Activated CD4-positive, alpha-beta T cell treated with anti-CD3 and anti-CD28 coated beads for 36 hours (primary cell): ENCODE measurements around the gene IL13. TPM values are rescaled to one million over a fixed set of nuclear protein-coding genes. Genes with fewer than 3 reads are reported as not detected.
"Not testable (repeated sequence)": the region's sequence is repeated elsewhere in the genome, so short reads cannot be mapped to it uniquely, and the experiment has no call there.

ENCODE experiments used
- ATAC-seq: fragments of 200-7000 bp; cut with Tn5 transposase; one replicate; pipeline ENCODE4 v1.10.0; 2021; ENCODE audit warnings: mild to moderate bottlenecking, moderate library complexity
- CTCF ChIA-PET: fragments of 350-600 bp; sonication (Branson Sonifier 250); formaldehyde crosslinking; loops from one replicate; lab custom pipeline; 2021; ENCODE audit warnings: antibody characterized with exemption; lab: Charles Lee
- POLR2A ChIA-PET: fragments of 350-600 bp; sonication (Branson Sonifier 250); formaldehyde crosslinking; loops from one replicate; lab custom pipeline; 2021; ENCODE audit warnings: antibody characterized with exemption, inconsistent platforms; lab: Charles Lee
- DNase-seq: peaks from one replicate; pipeline ENCODE4 v3.0.0-alpha.2; 2020
- H3K27ac Mint-ChIP-seq: one replicate; pipeline ENCODE4 v1.8.0; 2021; ENCODE audit warnings: mixed read lengths
- H3K27me3 Mint-ChIP-seq: one replicate; pipeline ENCODE4 v1.8.0; 2021; ENCODE audit warnings: mixed read lengths
- H3K36me3 Mint-ChIP-seq: one replicate; pipeline ENCODE4 v1.8.0; 2021; ENCODE audit warnings: low read depth, mixed read lengths
- H3K4me1 Mint-ChIP-seq: one replicate; pipeline ENCODE4 v1.8.0; 2021; ENCODE audit warnings: mixed read lengths
- H3K4me3 Mint-ChIP-seq: one replicate; pipeline ENCODE4 v1.8.0; 2021; ENCODE audit warnings: mild to moderate bottlenecking, moderate library complexity, mixed read lengths
- H3K9me3 Mint-ChIP-seq: one replicate; pipeline ENCODE4 v1.8.0; 2021; ENCODE audit warnings: low read depth, mixed read lengths
- intact Hi-C, 2 experiments: fragments of 100-400 bp; cut with DNase I in 1 of 2; cut with micrococcal nuclease in 1 of 2; formaldehyde crosslinking; loops; one replicate each; pipeline versions ENCODE4 v1.14.2 to v1.15.1; 2022 to 2024; cut with DNase I, micrococcal nuclease
- total RNA-seq, 2 experiments: library from RNA; stranded (reverse); gene quantifications; one replicate each; pipeline ENCODE4 v1.2.3, GENCODE V29; 2021

The IL13 gene
- total RNA-seq, result 1 to 10 TPM; 3.9 to 5.5 TPM

DNA sequence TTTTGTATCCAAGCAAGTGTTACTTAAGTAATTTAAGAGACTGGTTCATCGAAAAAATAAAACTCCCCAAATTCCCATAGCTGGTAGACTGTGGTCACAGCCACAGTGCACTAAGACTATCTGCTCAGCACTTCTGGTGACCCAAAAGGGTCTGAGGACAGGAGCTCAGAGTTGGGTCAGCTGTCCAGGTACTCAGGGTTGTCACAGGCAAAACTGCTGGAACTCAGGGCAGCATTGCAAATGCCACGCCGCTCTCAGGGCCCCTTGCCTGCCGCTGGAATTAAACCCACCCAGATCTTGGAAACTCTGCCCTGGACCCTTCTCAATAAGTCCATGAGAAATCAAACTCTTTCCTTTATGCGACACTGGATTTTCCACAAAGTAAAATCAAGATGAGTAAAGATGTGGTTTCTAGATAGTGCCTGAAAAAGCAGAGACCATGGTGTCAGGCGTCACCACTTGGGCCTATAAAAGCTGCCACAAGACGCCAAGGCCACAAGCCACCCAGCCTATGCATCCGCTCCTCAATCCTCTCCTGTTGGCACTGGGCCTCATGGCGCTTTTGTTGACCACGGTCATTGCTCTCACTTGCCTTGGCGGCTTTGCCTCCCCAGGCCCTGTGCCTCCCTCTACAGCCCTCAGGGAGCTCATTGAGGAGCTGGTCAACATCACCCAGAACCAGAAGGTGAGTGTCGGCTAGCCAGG lies at the start of gene IL13:
Gene IL13, plus strand, starts transcription at position 498 of the 705 bp plus-strand sequence. Its CDS starts 14 bp downstream, at position 512.
- CTCF ChIA-PET, result interaction anchor here (0.5 to 1.0 kb wide), 4 partner anchors 19 to 168 kb away, joined by 3 to 4 read pairs (median 3); no protein-coding TSS in a partner anchor
- intact Hi-C loops, result no loop called here
- ATAC-seq (peak; percentile 24), DNase-seq (no peak)
- POLR2A ChIA-PET, result interaction anchor here (0.6 to 0.8 kb wide), 3 partner anchors 17 to 300 kb away, joined by 3 read pairs; no protein-coding TSS in a partner anchor
- no peaks in the 10 kb centered on the region for H3K9me3 Mint-ChIP-seq
- H3K4me1 Mint-ChIP-seq, result peaks cover 35% of the 10 kb centered on the region
- peaks cover 26% of the 10 kb centered on the region for H3K27me3 Mint-ChIP-seq
- H3K27ac Mint-ChIP-seq, result peak within 1 kb of the TSS; percentile 47
- no peak within 1 kb of the TSS for H3K4me3 Mint-ChIP-seq
- H3K36me3 Mint-ChIP-seq, result no peaks in the 10 kb centered on the region

- intact Hi-C loops, result no loop called here
- ChIA-PET POLR2A (no interaction called here), CTCF (no interaction called here)
- H3K4me1 Mint-ChIP-seq, result no peaks in the 10 kb centered on the region
- peaks cover 43% of the 10 kb centered on the region for H3K36me3 Mint-ChIP-seq
- ATAC-seq (no peak), DNase-seq (no peak)
- no peaks in the 10 kb centered on the region for H3K27me3 Mint-ChIP-seq
- no peak overlapping the region for H3K27ac Mint-ChIP-seq
- no peaks in the 10 kb centered on the region for H3K9me3 Mint-ChIP-seq
- H3K4me3 Mint-ChIP-seq, result no peak overlapping the region
Measured at GRCh38 chr5:132611965-132612364, 46.0 kb upstream of the IL13 start.

DNA sequence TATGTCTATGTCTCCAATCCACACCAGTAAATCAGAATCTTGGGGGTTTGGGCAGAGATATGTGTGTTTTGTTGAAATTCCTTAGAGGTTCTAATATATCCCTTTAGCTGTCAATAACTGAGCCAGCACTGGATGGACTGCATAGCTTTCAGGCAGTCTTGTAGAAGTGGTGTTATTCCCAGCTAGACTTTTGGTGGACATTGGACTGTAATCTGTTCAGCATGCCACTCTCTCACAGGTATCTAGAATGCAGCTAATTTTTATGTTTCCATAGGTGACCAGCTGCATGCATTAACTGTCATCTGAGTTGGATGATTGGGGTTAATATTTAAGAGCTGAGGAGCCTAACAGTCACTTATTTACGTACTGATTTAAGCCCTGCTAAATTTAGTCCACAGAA lies 45.1 kb upstream of the IL13 start:
- POLR2A ChIA-PET, result no interaction called here
- peaks cover 47% of the 10 kb centered on the region for H3K36me3 Mint-ChIP-seq

GRCh38 chr5:132621699-132622098 lies 36.3 kb upstream of the IL13 start:
- no peak overlapping the region for H3K4me3 Mint-ChIP-seq
- ChIA-PET CTCF (interaction anchor here (0.6 to 1.4 kb wide), 4 partner anchors 19 to 393 kb away, joined by 3 read pairs; no protein-coding TSS in a partner anchor), POLR2A (no interaction called here)
- H3K27ac Mint-ChIP-seq, result no peak overlapping the region
- intact Hi-C loops, result loop anchor here in 1 of 2 experiments (2.0 kb wide), 1 partner anchor 19 kb away; no protein-coding TSS in a partner anchor
- H3K36me3 Mint-ChIP-seq, result peaks cover 51% of the 10 kb centered on the region
- ATAC-seq (no peak), DNase-seq (no peak)
- no peaks in the 10 kb centered on the region for H3K9me3 Mint-ChIP-seq
- H3K4me1 Mint-ChIP-seq, result peaks cover 13% of the 10 kb centered on the region
- no peaks in the 10 kb centered on the region for H3K27me3 Mint-ChIP-seq

More for the DNA sequence above, 45.1 kb upstream of the IL13 start:
- H3K27ac Mint-ChIP-seq, result no peak overlapping the region
- no peaks in the 10 kb centered on the region for H3K9me3 Mint-ChIP-seq
- H3K27me3 Mint-ChIP-seq, result no peaks in the 10 kb centered on the region
- CTCF ChIA-PET, result interaction anchor here (1.0 kb wide), 1 partner anchor 18 kb away, joined by 3 read pairs; no protein-coding TSS in a partner anchor
- no peak overlapping the region for H3K4me3 Mint-ChIP-seq
- DNase-seq, result no peak
- no peak for ATAC-seq
- H3K4me1 Mint-ChIP-seq, result no peaks in the 10 kb centered on the region
- intact Hi-C loops, result no loop called here

GRCh38 chr5:132622608-132623007 lies 35.4 kb upstream of the IL13 start:
- Mint-ChIP-seq H3K27me3 (no peaks in the 10 kb centered on the region), H3K4me1 (peaks cover 13% of the 10 kb centered on the region), H3K4me3 (no peak overlapping the region), H3K9me3 (no peaks in the 10 kb centered on the region), H3K27ac (no peak overlapping the region), H3K36me3 (peaks cover 53% of the 10 kb centered on the region)
- no peak for ATAC-seq
- intact Hi-C loops, result loop anchor here (1.0 to 2.0 kb wide), 3 partner anchors 13 to 92 kb away; no protein-coding TSS in a partner anchor
- DNase-seq, result no peak
- ChIA-PET POLR2A (no interaction called here), CTCF (interaction anchor here (0.7 to 1.4 kb wide), 2 partner anchors 156 to 179 kb away, joined by 3 to 6 read pairs; no protein-coding TSS in a partner anchor)

DNA sequence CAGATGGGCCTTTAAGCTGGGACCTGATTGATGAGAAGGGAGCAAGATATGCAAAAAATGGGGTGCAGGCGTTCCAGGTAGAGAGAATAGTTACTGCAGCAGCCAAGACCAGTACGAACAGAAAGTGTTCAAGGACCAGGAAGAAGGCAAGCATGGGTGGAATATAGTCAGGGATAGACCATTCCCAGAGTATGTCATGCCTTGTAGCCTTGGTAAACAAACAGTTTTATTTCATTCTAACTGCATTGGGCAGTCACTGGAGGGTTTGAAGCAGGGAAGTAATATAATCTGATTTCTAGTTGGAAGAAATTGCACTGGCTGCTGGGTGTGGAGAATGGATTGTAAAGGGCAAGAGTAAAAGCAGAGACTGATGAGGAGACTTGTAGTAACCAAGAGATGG lies 30.5 kb upstream of the IL13 start:
- POLR2A ChIA-PET, result no interaction called here
- peaks cover 43% of the 10 kb centered on the region for H3K36me3 Mint-ChIP-seq
- no peaks in the 10 kb centered on the region for H3K9me3 Mint-ChIP-seq
- peaks cover 20% of the 10 kb centered on the region for H3K4me1 Mint-ChIP-seq
- CTCF ChIA-PET, result no interaction called here
- intact Hi-C loops, result no loop called here
- no peak overlapping the region for H3K4me3 Mint-ChIP-seq
- no peak overlapping the region for H3K27ac Mint-ChIP-seq
- DNase-seq (no peak), ATAC-seq (no peak)
- no peaks in the 10 kb centered on the region for H3K27me3 Mint-ChIP-seq

- intact Hi-C loops, result no loop called here
- H3K27me3 Mint-ChIP-seq, result no peaks in the 10 kb centered on the region
- H3K9me3 Mint-ChIP-seq, result no peaks in the 10 kb centered on the region
- ATAC-seq (no peak), DNase-seq (no peak)
- H3K4me1 Mint-ChIP-seq, result peaks cover 8% of the 10 kb centered on the region
- H3K36me3 Mint-ChIP-seq, result peaks cover 33% of the 10 kb centered on the region
- no peak overlapping the region for H3K27ac Mint-ChIP-seq
- no peak overlapping the region for H3K4me3 Mint-ChIP-seq
- POLR2A ChIA-PET, result no interaction called here
- CTCF ChIA-PET, result interaction anchor here (0.6 to 0.9 kb wide), 2 partner anchors 22 to 257 kb away, joined by 3 read pairs; no protein-coding TSS in a partner anchor
Measured at GRCh38 chr5:132628814-132629213, 29.2 kb upstream of the IL13 start.

- H3K36me3 Mint-ChIP-seq, result peaks cover 35% of the 10 kb centered on the region
- H3K4me1 Mint-ChIP-seq, result peaks cover 8% of the 10 kb centered on the region
- H3K27ac Mint-ChIP-seq, result no peak overlapping the region
- no peak overlapping the region for H3K4me3 Mint-ChIP-seq
- DNase-seq (no peak), ATAC-seq (peak; percentile 19)
- H3K9me3 Mint-ChIP-seq, result no peaks in the 10 kb centered on the region
- ChIA-PET CTCF (interaction anchor here (1.2 kb wide), 1 partner anchor 439 kb away, joined by 3 read pairs; no protein-coding TSS in a partner anchor), POLR2A (interaction anchor here (0.7 kb wide), 1 partner anchor 43 kb away, joined by 12 read pairs; no protein-coding TSS in a partner anchor)
- no peaks in the 10 kb centered on the region for H3K27me3 Mint-ChIP-seq
- intact Hi-C loops, result no loop called here
Measured at GRCh38 chr5:132629230-132629944, 28.6 kb upstream of the IL13 start.

DNA sequence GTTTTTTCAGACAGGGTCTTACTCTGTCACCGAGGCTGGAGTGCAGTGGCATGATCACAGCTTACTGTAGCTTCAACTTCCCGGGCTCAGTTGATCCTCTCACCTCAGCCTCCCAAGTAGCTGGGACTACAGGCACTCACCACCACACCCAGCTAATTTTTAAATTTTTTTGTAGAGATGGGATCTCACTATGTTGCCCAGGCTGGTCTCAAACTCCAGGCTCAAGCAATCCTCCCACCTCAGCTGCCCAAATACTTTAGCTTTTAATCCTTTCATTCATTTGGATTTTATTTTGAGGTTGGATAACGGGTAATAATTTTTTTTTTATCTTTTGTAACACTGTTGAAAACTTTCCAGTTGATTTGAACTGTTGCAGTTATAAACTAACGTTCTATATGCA lies 24.4 kb upstream of the IL13 start:
- intact Hi-C loops, POLR2A ChIA-PET: not testable (repeated sequence)
- H3K36me3 Mint-ChIP-seq, result peaks cover 47% of the 10 kb centered on the region

DNA sequence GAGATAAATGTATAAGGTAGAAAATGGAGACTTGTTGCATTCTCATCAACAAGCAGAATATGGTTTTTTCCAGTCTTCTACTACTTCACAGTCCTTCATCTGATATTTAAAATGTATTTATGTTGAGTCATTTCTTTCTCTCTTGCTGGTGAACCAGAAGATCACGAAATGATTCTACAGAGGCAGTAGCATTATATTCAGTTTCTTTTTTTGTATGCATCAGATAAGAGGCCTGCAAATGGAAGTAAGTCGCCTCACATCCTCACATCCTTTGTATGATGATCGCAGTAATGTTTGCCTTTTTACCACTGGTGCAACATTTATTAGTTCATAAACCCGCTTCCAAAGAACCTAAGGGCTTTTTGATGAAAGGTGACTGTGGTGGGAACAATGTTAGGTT lies 22.1 kb upstream of the IL13 start:
- ATAC-seq (peak; percentile 89), DNase-seq (no peak)
- H3K4me3 Mint-ChIP-seq, result peak overlapping the region; percentile 11
- no peaks in the 10 kb centered on the region for H3K27me3 Mint-ChIP-seq
- intact Hi-C loops, result loop anchor here (1.0 to 5.0 kb wide), 8 partner anchors 13 to 537 kb away; partner anchors contain the start of gene RAD50 (in 1 of the 2)
- POLR2A ChIA-PET, result no interaction called here
- CTCF ChIA-PET, result interaction anchor here (0.7 kb wide), 1 partner anchor 357 kb away, joined by 3 read pairs; no protein-coding TSS in a partner anchor
- H3K27ac Mint-ChIP-seq, result peak overlapping the region; percentile 83
- H3K9me3 Mint-ChIP-seq, result no peaks in the 10 kb centered on the region
- H3K4me1 Mint-ChIP-seq, result peaks cover 50% of the 10 kb centered on the region
- peaks cover 60% of the 10 kb centered on the region for H3K36me3 Mint-ChIP-seq

More for the DNA sequence above, 24.4 kb upstream of the IL13 start:
- H3K4me1 Mint-ChIP-seq, result peaks cover 34% of the 10 kb centered on the region
- not testable (repeated sequence) for DNase-seq, ATAC-seq, H3K9me3 Mint-ChIP-seq, H3K27ac Mint-ChIP-seq, H3K27me3 Mint-ChIP-seq, H3K4me3 Mint-ChIP-seq
- CTCF ChIA-PET, result interaction anchor here (1.0 to 1.9 kb wide), 3 partner anchors 15 to 69 kb away, joined by 3 to 4 read pairs (median 4); no protein-coding TSS in a partner anchor

DNA sequence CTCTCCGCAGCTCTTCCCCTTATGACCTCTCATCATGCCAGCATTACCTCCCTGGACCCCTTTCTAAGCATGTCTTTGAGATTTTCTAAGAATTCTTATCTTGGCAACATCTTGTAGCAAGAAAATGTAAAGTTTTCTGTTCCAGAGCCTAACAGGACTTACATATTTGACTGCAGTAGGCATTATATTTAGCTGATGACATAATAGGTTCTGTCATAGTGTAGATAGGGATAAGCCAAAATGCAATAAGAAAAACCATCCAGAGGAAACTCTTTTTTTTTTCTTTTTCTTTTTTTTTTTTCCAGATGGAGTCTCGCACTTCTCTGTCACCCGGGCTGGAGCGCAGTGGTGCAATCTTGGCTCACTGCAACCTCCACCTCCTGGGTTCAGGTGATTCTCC lies 20.7 kb upstream of the IL13 start:
- POLR2A ChIA-PET, result no interaction called here
- Mint-ChIP-seq H3K36me3 (peaks cover 63% of the 10 kb centered on the region), H3K4me3 (no peak overlapping the region), H3K9me3 (no peaks in the 10 kb centered on the region), H3K4me1 (peaks cover 60% of the 10 kb centered on the region), H3K27ac (peak overlapping the region; percentile 31), H3K27me3 (no peaks in the 10 kb centered on the region)
- no peak for ATAC-seq
- no peak for DNase-seq
- CTCF ChIA-PET, result interaction anchor here (0.6 to 2.7 kb wide), 3 partner anchors 50 to 447 kb away, joined by 3 to 9 read pairs (median 3); no protein-coding TSS in a partner anchor
- intact Hi-C loops, result loop anchor here (2.0 to 5.0 kb wide), 4 partner anchors 80 to 538 kb away; partner anchors contain the start of gene RAD50 (in 1 of the 2)
